GM21825 (cell line): ENCODE measurements around the gene PARP4.
"Not testable (repeated sequence)": the region's sequence is repeated elsewhere in the genome, so short reads cannot be mapped to it uniquely, and the experiment has no call there.

Experiments used
- ATAC-seq: cut with Tn5 transposase; IDR thresholded peaks from one replicate; pipeline ENCODE4 v1.9.1; 2021; ENCODE audit warnings: mild to moderate bottlenecking, moderate library complexity; ENCODE audit not compliant: unreplicated experiment

Gene PARP4

DNA sequence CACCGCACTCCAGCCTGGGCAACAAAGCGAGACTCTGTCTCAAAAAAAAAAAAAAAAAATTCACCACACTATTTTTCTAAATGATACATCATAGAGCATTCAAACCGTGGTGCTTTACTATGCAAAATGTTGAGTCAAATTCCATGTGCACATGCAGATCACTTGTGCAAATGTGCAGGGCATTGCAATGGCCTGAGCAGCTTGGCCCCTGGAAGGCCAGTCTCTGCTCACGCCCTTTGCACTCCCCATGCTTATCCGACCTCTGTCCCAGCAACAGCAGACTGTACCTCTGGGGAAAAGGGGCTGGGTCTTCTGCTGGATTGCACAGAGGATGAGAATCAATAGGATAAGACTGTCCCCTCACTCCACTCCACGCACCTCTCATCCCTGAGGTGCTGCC lies 58.5 kb downstream of the PARP4 start:
- ATAC-seq: no peak

DNA sequence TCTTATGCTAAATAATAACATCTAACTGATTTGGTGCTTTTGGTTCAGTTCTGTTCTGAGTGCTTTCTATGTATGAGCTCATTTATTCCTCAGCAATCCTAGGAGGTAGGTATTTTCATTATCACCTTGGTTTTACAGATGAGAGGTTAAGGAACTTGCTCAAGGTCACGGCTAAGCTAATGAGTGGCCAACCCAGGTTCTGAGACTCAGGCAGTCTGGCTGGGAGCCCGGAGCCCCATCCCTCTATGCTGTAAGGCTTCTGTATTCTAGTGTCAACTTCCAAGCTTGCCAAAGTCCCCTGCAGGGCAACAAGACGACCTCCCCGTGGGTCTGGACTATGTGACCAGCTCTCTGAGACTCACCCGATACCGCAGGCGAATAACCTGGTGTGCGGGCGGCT lies 60.5 kb downstream of the PARP4 start:
- no peak for ATAC-seq

DNA sequence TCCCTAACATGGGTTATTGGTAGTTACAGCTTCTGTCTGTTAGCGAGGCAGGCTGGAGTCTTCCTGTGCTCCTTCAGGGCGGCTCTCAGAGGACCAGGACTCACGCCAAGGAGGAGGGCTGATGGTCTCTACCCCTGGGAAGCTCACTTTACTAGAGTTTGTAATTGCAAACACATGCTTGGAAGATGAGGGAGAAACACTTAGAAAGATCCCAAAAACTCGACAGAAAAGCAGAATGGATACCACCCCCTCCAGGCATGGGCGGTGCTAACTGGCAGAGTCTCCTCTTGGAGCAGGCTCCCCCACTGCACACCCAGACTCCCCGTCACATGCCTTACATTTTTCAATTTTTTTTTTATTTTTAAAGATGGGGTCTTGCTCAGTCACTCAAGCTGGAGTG lies 62.0 kb downstream of the PARP4 start:
- ATAC-seq: no peak

DNA sequence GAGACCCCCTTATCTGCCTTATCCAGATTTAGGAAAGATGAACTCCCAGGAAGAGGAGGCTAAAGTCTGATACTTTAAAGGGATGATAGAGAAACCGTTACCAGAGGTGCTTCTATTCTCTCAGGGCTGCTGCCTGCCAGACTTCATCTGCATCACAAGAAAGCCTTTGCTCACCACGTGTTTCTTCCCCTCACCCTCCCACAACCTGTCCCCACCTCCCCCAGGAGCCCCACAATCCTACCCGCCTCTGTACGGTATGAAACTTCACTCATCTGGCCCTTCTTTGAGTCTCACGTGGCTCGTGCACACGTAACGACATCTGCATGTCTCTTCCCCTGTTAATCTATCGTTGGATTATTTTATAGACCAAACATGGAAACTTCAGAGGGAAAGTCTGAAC lies 67.7 kb downstream of the PARP4 start:
- ATAC-seq: not testable (repeated sequence)

DNA sequence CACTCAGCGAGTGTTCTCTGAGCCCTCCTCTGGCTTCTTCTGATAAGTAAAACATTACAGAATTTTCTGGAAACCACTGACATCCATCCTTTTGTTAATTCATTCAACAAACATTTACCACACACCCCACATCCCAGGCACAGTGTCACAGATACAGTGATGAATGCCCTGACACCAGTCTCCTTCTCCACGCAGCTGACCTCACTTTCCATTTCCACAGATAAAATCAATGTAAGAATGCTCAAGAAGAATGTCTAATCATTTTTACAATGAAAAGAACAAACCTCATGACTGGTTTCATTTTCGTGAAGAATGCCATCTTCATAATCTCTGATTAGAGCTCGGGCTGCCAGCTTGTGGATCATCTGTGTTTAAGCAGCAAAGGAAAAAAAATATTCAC lies 69.2 kb downstream of the PARP4 start:
- ATAC-seq: no peak

DNA sequence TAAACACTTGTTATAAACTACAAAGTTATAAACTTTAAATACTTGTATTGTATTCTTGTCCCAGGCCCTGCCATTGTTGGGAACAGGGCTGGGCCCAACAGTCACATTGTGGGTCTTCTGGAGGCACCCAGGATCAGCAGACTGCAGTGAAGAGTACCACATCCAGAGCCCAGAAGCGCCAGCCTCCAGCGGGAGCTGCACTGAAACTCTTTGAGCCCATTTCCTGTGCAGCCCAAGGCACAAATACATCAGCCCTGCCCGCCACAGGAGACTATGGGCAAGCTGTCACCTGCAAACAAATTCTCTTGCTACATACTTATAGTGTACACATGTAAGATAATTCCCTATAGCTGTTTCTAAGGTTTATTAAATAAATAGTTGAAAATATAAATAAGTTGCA lies 86.5 kb downstream of the PARP4 start:
- not testable (repeated sequence) for ATAC-seq

DNA sequence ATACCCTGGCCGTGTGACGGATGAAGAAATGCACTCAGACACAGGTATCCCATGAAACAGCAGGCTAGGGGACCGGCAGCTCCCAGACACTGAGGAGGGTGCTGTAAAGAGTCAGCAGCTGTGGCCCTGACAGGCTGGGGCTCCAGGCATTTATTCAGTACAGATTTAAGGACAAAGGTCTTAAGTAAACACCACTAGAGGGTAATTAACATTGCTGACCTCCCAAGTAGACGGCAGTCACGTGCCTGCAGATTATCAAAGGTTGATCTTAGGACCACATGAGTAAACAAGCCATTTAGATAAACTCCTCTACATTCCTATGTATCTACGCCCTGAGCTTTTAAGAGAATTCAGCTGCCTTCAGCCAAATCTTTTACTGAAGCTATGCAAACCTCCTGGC lies 92.9 kb downstream of the PARP4 start:
- not testable (repeated sequence) for ATAC-seq

DNA sequence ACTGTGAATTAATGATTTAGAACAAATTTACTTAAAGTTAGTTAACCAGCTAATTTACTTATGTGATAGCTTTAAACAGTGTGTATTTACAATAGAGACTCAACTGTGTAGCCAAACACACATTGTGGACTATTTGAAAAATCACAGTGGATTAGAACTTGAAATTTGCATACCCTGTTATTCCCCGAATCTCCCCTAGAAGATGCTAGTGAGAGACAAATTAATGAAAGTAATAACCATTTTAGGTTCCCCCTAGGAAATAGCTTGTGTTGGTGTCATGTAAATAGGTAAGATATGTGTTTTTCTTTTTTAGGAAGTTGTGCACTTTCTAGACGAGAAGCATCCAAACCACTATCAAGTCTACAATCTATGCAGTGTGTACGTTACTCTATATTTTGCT lies 104.7 kb downstream of the PARP4 start:
- no peak for ATAC-seq

DNA sequence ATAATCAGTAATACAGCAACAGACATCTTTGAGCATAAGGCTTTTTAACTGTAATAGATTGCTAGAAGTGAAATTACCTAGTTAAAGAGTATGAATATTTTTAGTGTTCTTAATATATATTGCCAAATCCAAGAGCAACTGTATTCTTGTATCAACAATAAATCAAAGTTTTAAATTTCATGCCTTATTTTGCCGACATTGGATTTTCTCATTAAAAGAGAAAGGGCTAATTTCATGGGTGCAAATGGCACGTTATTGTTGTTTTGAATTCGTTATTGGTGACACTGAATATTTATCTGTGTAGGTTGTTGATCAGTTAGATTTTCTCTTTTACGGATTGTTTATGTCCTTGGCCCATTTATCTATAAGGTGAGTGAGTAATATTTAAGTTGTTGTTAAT lies 106.1 kb downstream of the PARP4 start:
- no peak for ATAC-seq

DNA sequence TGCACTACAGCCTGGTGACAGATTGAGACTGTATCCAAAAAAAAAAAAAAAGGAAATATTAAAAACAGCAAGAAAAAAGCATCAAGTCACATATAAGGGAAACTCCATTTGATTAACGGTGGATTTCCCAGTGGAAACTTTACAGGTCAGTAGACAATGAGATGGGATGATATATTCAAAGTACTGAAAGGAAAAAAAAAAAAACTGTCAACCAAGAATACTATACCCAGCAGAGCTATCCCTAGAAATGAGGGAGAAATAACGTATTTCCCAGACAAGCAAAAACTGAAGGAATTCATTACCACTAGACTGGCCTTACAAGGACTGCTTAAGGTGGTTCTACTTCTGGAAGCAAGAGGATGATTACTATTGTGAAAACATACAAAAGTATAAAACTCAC lies 115.8 kb downstream of the PARP4 start:
- no peak for ATAC-seq

DNA sequence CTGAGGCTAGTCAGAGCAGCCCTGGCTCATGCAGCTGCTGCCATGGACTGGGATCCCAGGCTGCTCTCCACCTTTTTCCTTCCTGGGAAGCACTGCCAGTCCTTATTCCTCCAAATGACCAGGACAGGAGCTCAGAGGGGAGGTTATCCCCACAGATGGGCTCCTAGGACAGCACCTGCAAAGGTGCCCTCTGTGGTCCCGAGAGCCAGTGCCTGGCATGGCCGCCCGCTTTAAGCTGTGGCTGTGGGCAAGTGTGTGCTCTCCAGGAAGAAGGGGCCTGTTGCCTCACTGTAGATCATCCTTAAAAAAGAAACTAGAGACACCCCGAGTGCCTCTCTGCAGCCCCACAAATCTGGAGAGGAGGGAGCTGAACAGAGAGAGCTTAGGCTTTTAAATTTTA lies 119.6 kb downstream of the PARP4 start:
- ATAC-seq: no peak

DNA sequence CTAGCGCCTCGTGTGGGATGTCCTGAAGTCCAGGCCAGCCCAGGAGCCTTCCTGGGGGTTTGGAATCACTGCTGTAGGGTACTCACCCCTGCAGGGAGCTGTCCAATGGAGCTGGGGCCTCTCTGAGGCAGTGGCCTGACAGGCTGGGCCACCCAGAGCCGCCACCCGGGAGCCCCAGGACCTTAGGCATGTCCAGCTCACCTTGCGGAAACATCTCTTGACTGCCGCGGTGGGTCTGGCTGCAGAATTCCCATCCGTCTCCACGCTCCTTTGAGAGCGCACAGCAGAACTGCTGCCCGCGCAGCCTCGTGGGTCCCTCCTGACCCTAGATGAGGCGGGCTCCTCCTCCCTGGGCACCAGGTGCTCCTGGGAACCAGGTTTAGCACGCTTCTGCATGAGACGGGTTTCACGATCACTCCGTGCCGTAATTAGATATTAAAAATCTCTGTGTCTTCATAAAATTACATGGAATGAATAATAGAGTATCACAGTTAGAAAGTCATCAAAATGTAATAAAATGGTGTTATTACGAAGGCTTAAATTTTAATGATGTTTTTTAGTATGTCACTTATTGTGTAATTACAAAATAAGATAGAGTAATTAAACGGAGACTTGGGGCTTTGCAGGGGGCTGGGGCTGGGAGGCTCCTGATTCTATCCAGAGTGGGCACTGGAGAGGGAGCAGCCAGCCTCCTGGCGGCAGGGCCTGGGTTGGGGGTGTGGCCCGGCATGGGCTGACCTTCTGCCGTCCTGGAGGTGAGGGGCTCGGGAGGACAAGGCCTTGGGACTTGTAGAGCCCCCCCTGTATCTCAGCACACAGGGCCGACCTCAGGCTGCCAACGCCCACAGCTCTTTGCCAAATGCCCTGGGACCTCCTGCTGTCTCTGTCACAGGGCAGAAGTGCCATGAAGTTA lies 120.6 kb downstream of the PARP4 start:
- ATAC-seq: not testable (repeated sequence)

DNA sequence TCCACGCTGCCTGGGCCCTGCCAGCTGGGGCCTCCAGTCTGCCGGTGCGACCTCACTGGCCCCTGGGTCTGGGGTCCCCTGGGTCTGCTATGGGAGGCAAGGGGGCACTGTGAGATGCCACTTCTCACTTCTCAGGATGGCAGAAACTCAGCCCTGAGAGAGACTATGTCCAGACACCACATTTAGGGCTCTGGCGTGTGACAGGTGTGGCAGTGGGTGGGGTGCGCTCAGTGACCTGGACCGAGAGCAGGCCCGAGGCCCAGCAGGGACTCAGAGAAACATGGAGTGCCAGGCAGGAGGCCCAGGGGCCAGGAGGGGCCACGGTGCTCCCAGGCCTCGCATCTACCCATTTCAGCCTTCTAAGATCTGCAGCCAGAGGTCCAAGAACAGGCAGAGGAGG lies 121.8 kb downstream of the PARP4 start:
- not testable (repeated sequence) for ATAC-seq

DNA sequence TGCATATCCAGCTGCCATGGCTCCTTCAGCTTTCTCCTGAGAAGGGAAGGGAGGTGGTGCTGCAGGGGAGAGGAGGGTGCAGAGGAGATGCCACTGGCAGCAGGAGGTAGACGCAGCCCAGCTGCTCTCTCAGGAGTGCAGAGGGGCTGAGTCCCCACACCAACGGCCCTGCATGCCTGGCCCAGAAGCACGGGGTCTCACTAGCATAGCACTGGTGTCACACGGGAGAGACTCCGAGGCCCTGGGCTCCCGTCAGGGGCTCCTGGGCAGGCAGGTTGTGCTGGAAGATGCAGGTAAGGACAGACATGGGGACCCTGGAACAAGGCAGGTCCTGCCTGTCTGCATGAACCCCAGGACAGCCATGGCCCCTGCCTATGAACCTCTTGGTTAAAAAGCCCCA lies 123.1 kb downstream of the PARP4 start:
- no peak for ATAC-seq

DNA sequence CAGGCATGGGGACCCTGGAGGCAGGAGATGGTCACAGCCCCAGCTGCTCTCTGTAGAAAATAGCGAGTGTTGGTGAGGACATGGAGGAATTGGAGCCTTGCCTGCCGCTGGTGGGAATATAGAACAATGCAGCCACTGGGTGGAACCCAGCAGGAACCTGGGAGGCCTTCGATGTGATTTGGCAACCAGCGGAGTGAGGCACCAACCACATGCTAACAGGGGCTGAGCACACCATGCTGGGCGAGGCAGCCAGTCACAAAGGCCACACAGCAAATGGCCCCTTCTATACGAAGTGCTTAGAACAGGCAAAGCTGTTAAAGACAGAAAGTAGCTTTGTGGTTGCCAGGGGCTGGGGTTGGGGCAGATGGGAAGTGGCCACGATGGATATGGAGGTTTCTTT lies 123.8 kb downstream of the PARP4 start:
- not testable (repeated sequence) for ATAC-seq

DNA sequence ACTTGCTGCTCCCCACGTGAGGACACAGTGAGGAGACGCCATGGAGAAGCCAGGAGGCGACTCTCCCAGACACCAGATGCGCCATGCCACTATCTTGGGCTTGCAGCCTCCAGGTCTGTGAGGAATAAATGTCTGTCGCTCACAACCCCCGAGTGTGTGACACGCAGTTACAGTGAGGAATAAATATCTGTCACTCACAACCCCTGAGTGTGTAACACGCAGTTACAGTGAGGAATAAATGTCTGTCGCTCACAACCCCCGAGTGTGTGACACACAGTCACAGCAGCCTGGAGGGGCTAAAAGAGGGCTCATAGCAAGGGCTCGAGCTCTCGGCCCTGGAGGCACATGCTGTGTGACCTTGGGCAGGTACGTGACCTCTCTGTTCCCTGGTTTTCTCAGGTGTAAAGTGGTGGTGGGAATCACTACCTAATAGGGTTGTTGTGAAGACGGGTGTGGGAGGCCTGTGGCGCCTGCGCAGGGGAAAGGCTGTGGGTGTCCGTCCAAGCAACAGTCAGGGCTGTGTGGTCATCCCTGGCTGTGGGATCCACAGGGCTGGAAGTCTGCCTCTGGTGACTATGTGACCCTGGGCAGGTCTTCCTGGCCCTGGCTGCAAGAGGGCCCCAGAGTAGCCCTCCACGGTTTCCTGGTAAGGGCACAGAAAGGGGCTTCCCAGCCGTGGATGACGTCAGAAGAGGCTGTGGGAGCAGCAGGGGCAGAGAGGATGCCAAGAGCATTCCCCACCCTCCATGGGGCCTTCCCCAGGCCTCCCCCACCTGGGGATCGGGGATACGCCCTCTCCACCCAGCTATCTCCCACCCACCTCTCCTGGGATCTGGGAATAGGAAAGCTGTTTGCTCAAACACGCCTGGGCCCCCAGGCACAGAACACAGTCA lies 125.5 kb downstream of the PARP4 start:
- no peak for ATAC-seq

DNA sequence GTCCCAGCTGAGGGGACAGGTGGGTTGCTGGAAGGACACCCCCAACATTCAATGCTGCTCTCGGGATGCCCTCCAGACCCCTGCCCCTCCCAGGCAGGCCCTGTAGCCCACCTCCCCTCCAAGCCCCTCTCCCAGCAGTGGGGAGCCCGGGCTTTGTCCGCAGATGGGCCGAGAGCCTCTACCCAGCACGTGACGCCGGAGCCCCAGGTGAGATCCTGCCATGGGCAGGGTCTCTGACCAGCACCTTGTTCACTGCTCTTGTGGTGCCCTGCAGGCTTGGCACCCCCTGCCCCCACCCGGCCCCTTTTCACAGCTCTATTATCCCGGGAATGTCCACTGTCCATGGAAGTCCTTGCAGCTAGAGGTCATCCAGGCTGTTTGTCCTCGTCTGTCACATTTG lies 126.7 kb downstream of the PARP4 start:
- ATAC-seq: no peak

DNA sequence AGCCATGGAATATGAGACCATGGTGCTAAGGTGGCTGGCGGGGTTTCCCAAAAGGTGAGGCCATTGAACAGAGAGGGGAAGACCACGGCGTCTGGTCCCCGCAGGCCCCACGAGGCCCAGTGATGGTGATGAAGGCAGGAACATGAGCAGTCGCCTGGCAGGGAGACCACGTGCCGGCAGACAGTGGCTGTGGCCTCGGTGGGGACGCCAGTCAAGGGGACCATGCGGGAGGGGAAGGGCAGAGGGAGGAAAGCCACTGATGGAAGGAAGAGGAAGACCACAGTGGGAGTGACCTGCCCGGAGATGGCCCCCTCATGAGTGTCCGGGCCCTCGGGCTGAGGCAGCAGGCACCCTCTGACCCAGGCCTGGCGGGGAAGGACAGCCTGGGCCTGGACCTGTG lies 127.6 kb downstream of the PARP4 start:
- ATAC-seq: not testable (repeated sequence)

DNA sequence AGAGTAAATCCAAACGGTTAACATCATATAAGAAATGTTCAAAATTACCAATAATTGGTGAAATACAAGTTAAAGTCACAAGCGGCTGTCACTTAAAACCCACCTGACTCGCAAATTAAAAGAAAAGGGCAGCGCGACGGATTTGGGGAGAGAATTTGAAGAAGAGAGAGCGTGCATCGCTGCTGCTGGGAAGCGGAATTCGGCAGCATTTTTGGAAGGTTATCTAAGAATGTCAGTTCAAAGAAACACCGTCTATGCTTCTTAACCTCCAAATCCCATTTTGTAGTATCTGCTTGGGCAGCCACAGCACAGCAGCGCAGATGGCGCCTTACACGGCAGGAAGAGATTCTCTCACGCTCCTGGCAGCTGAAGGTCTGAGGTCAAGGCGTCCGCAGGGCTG lies 128.5 kb downstream of the PARP4 start:
- not testable (repeated sequence) for ATAC-seq

DNA sequence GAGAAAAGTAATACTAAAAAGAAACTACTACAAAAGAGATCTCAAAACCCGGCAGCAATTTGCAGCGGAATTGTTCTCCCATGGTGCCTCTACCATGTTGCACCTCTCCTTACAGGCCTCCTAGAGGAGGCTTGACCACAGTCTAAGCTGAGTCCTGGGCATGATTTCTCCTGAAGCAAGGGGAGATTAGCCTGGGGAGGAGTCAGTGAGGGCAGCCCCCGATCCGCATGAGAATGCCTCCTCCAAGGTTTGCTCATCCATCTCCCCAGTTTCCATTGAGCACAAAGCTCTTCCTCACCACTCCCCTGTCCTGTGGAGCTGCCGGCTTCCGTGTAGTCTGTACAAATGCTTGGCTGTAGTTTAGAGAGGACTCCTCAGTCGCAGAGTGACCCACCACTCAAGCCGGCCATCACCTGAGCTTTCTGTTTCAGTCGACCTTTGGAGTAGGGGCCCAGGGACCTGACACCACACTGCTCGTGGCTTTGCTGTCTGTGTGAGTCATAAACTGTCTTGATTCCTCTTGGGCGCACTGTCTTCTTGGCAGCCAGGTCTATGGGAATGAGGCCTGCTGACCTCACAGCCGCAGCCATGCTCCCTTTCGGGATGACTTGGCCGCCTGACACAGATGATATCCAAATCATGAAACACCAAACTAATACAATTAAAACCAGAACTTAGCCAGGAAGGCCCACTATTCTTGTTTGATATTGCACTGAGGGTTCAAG lies 130.9 kb downstream of the PARP4 start:
- ATAC-seq: no peak

DNA sequence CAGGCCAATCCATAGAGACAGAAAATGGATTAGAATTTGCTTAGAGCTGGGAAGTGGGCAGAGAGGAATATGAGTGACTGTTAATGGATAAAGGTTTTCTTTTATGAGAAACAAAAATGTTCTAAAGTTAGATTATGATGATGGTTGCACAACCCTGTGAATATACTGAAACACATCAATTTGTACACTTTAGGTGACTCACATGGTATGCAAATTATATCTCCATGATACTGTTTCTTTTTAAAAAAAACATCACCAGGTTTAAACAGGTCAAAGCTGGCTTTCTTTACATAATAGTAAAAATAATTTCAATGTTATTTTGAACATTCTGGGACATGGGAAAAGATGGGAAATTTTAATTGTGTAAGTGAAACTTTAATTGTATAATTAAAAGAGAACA lies 131.7 kb downstream of the PARP4 start:
- not testable (repeated sequence) for ATAC-seq
